HFFc6 (cell line): ENCODE data around the gene RAD18. TPM values are rescaled to one million over a fixed set of nuclear protein-coding genes. Genes with fewer than 3 reads are reported as not detected.

Source experiments
- DNase-seq: peaks from one replicate; pipeline ENCODE4 v3.0.0-alpha.2; 2018
- H3K27ac Mint-ChIP-seq: 2 replicates; pipeline ENCODE4 v1.8.0; 2020; ENCODE audit warnings: mild to moderate bottlenecking, mixed read lengths
- H3K27me3 Mint-ChIP-seq: 2 replicates; pipeline ENCODE4 v1.8.0; 2021; ENCODE audit warnings: mild to moderate bottlenecking, moderate library complexity, mixed read lengths; ENCODE audit not compliant: insufficient read depth
- H3K36me3 Mint-ChIP-seq: 2 replicates; pipeline ENCODE4 v1.8.0; 2021; ENCODE audit warnings: low read depth, mixed read lengths
- H3K4me1 Mint-ChIP-seq: 2 replicates; pipeline ENCODE4 v1.8.0; 2020; ENCODE audit warnings: low read depth, mixed read lengths
- H3K4me3 Mint-ChIP-seq: 2 replicates; pipeline ENCODE4 v1.8.0; 2020; ENCODE audit warnings: mild to moderate bottlenecking, moderate library complexity, mixed read lengths
- H3K9me3 Mint-ChIP-seq: 2 replicates; pipeline ENCODE4 v1.8.0; 2020; ENCODE audit warnings: mild to moderate bottlenecking, mixed read lengths
- total RNA-seq, 6 experiments: library from RNA; stranded (reverse); fragmentation: NEBNext Ultra II Directional; extraction: Animal tissue kit (Norgen Biotek cat#: 25700); gene quantifications; 2 replicates in 1 of 6; 3 replicates in 5 of 6; pipeline ENCODE4 v1.2.3, GENCODE V29; 2021
- TF ChIP-seq, protein P1 (sequence below): fragments of 200-600 bp; sonication (generic); IDR thresholded peaks from 2 replicates; pipeline ENCODE4 v1.5.0; 2021; ENCODE audit warnings: antibody characterized with exemption, mild to moderate bottlenecking

Gene RAD18
- total RNA-seq, 6 experiments from 2014 or later = 25.0 to 34.0 (median 31.9) TPM

DNA sequence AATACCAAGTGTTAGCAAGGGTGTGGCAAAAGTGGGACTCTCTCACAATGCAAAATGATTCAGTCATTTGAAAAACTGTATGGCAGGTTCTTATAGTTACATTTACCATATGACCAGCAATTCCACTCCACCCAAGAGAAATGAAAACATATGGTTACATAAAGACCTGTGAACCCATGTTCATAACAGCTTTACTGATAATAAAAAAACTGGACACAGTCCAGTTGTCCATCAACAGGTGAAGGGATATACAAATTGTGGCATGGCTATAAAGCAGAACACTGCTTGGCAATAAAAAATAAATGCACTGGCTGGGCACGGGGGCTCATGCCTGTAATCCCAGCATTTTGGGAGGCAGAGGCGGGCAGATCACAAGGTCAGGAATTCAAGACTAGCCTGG lies 30.8 kb downstream of the RAD18 start:
- no peaks in the 10 kb centered on the region for H3K27me3 Mint-ChIP-seq
- TF ChIP-seq, protein P1, sequence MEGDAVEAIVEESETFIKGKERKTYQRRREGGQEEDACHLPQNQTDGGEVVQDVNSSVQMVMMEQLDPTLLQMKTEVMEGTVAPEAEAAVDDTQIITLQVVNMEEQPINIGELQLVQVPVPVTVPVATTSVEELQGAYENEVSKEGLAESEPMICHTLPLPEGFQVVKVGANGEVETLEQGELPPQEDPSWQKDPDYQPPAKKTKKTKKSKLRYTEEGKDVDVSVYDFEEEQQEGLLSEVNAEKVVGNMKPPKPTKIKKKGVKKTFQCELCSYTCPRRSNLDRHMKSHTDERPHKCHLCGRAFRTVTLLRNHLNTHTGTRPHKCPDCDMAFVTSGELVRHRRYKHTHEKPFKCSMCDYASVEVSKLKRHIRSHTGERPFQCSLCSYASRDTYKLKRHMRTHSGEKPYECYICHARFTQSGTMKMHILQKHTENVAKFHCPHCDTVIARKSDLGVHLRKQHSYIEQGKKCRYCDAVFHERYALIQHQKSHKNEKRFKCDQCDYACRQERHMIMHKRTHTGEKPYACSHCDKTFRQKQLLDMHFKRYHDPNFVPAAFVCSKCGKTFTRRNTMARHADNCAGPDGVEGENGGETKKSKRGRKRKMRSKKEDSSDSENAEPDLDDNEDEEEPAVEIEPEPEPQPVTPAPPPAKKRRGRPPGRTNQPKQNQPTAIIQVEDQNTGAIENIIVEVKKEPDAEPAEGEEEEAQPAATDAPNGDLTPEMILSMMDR = no peak
- peaks cover 44% of the 10 kb centered on the region for H3K36me3 Mint-ChIP-seq
- no peaks in the 10 kb centered on the region for H3K9me3 Mint-ChIP-seq
- no peak for DNase-seq
- H3K4me3 Mint-ChIP-seq = no peak overlapping the region
- no peak overlapping the region for H3K27ac Mint-ChIP-seq
- H3K4me1 Mint-ChIP-seq = peaks cover 67% of the 10 kb centered on the region

DNA sequence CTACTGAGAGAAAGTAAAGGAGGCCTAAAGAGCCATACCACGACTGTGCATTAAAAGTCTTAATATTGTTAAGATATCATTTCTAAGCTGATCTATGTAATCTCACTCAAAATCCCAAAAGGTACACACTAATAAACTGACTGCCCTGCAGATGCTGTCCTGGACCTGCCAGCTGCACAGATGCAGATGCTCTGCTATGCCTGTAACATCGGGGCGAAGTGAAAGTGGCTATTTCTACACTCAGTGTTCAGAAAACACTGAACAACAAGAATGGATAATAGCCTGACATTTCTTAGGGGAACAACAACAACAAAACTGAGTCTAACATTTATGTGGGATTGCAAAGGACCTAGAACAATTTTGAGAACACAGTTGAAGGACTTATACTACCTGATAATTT lies 31.9 kb downstream of the RAD18 start:
- peaks cover 51% of the 10 kb centered on the region for H3K36me3 Mint-ChIP-seq
- TF ChIP-seq, protein P1 = no peak
- H3K9me3 Mint-ChIP-seq = no peaks in the 10 kb centered on the region
- peaks cover 55% of the 10 kb centered on the region for H3K4me1 Mint-ChIP-seq
- DNase-seq = no peak
- H3K4me3 Mint-ChIP-seq = peak overlapping the region; percentile 74; the same call in 1 of the 2 replicates
- no peaks in the 10 kb centered on the region for H3K27me3 Mint-ChIP-seq
- peak overlapping the region; percentile 61 for H3K27ac Mint-ChIP-seq

DNA sequence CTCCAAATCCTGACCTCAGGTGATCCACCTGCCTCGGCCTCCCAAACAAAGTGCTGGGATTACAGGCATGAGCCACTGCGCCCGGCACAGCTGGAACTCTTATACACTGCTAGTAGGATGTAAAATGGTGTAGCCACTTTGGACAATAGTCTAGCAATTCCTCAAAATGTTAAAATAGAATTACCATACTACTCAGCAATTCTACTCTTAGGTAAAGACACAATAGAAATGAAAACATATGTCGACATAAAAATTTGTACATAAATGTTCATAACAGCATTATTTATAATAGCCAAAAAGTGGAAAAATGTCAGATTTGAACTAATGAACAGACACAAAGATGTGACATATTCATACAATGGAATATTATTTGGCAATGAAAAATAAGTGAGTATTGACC lies 33.4 kb downstream of the RAD18 start:
- H3K36me3 Mint-ChIP-seq = peaks cover 50% of the 10 kb centered on the region
- DNase-seq = no peak
- no peak overlapping the region for H3K27ac Mint-ChIP-seq
- H3K4me1 Mint-ChIP-seq = peaks cover 42% of the 10 kb centered on the region
- H3K4me3 Mint-ChIP-seq = no peak overlapping the region
- TF ChIP-seq, protein P1 = no peak
- H3K9me3 Mint-ChIP-seq = no peaks in the 10 kb centered on the region
- no peaks in the 10 kb centered on the region for H3K27me3 Mint-ChIP-seq

DNA sequence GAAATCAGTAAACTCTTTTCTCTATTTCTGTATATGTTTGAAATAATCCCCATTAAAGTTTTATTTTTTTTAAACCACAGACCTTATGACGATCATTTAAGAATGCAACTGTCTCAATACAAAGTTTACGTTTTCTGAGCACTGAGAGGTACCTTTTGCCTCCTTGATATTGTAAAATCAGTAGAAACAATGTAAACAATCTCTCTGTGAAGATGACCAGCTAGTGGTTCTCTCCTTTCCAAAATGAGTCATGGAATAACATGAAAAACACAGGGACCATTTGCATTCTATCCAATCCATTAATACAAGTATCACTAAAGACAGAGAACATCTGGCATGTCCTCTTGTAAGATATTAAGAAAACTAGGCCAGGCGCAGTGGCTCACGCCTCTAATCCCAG lies 48.8 kb downstream of the RAD18 start:
- Mint-ChIP-seq H3K27me3 (peaks cover 3% of the 10 kb centered on the region; the same call in 1 of the 2 replicates), H3K36me3 (peaks cover 53% of the 10 kb centered on the region), H3K4me1 (peaks cover 16% of the 10 kb centered on the region), H3K27ac (no peak overlapping the region), H3K9me3 (no peaks in the 10 kb centered on the region), H3K4me3 (no peak overlapping the region)
- TF ChIP-seq, protein P1 = no peak
- DNase-seq = no peak

GRCh38 chr3:8911781-8912180 lies 51.5 kb downstream of the RAD18 start:
- TF ChIP-seq, protein P1 = no peak

GRCh38 chr3:8909160-8909559 lies 54.1 kb downstream of the RAD18 start:
- Mint-ChIP-seq H3K27me3 (peaks cover 3% of the 10 kb centered on the region; the same call in 1 of the 2 replicates), H3K9me3 (no peaks in the 10 kb centered on the region), H3K4me3 (no peak overlapping the region), H3K27ac (no peak overlapping the region), H3K4me1 (peaks cover 40% of the 10 kb centered on the region), H3K36me3 (peaks cover 63% of the 10 kb centered on the region)
- DNase-seq = no peak
- TF ChIP-seq, protein P1 = no peak

More at GRCh38 chr3:8911781-8912180, 51.5 kb downstream of the RAD18 start:
- Mint-ChIP-seq H3K4me1 (peaks cover 16% of the 10 kb centered on the region), H3K4me3 (no peak overlapping the region), H3K27ac (peak overlapping the region; percentile 50; the same call in 1 of the 2 replicates), H3K27me3 (peaks cover 3% of the 10 kb centered on the region; the same call in 1 of the 2 replicates), H3K36me3 (peaks cover 56% of the 10 kb centered on the region), H3K9me3 (no peaks in the 10 kb centered on the region)
- DNase-seq = no peak
